Measurements from ENCODE around the gene DOK5.

Gene DOK5

DNA sequence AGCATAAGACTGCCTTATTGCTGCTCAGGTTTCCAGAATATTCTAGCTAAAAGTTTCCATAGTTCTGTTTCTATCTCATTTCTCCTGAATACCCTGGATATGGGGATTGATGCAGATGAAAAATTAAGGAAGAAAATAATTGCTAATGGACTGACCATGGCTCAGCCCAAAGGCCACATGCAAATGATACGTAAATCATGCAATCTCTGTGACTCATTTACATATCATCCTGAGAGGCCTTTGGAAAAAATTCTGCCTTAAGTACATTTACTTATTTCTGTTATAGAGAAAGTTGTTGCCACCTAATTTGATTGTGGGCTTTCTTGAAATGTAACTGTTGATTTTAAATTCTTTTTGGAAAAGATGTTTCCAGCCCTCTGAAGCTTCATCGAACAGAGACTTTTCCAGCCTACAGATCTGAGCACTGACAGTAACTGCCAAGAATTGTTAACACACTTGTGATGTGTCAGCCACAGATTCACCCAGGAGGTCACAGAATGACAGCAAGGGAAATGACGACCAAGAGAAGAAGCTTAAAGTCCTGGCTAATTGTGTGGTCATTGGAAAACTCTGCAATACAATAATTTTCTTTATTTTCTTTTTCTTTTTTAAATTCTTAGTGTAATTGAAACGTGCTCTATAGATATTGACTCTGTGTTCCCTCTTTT is 174.8 kb downstream of the DOK5 start:
- no peak for DNase-seq

DNA sequence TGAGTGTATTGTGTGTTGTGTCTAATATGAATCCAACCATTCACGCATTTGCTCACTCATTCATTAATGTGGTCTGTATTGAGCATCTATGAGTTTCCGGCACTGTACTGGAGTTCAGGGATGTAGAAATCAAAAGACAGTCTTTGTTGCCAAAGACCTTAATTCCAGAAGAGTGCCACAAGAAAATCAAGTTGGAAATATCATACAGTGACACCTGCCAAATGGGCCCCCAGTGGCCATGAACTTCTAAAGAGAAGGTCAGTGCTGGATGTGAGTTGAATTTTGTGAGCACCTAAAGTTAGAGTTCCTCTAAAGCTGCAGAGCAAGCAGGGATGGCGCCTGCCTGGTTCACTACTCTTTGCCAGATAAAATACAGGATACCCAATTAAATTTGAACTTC is 175.9 kb downstream of the DOK5 start:
- no peak for DNase-seq

DNA sequence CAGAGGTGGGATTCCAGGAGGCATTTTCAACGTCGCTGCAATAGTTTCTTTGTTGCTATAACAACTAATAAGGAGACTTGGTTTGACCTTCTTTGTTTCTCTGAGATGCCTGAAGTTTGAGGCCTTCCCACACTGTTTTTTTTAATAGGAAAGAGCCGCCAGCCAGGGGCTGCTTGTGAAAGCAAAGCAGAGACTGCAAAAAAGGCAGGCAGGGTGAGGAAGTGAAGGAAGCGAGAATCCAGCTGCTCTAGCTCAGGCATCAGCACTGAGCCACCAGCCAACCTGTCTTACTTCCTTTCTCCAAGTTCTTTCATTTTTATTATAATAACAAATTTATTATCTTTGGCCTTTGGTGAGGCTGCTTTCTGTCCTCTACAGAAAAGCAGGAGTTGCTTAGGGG is 179.1 kb downstream of the DOK5 start:
- no peak for DNase-seq

DNA sequence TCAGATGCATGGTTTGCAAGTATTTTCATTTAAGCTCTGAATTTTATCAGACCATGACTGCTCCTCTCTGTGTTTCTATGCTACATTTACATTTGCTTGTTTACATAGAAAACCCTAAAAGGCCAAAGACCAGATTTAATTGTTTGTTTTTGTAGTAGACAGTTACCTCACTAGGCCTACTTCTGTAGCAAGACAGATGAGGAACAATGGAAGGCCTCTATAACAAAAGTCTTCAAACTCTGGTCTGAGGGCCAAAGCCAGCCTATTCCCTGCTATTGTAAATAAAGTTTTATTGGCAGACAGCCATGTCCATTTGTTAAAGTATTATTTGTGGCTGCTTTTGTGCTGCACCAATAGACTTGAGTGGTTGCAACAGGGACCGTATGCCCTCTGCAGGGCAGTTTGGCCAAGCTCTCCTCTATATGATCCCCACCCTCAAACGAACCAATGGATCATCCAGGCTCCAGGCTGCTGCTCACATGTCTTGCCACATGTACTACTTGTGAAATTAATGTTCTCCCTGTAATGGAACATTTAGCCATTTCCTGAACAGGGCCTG is 182.0 kb downstream of the DOK5 start:
- DNase-seq, result no peak

DNA sequence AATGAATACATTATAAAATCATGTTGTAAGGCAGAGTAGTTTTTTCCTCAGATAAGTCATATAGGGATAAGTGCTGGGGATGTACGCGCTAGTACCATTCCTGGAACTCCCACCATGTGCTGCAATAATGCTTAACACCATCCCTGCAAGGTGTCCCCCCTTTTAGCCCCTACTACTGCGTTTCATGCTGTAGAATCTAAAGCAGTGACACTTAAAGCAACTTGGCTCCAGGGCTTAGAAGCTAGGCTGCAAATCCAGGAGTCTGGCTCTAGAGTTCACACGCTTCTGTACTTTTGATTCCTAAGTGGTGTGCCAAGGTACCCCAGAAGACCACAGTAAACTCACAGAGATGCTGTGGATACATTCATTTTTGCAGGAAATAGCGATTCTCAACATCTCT is 183.1 kb downstream of the DOK5 start:
- DNase-seq, result no peak

DNA sequence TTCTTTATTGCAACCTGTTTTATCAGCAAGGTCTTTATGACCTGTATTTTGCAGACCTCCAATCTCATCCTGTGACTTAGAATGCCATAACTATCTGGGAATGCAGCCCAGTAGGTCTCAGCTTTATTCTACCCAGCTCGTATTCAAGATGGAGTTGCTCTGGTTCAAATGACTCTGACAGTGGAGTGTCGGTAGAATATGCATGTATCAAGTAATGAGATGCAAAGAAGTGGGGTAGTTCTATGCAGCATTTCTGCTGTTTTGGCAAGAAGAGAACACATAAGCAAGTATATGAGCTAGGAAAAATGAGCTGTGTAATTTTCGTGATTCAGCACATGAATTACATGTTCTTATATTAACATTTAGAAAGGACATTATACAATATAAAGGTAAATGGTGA is 185.9 kb downstream of the DOK5 start:
- no peak for DNase-seq

DNA sequence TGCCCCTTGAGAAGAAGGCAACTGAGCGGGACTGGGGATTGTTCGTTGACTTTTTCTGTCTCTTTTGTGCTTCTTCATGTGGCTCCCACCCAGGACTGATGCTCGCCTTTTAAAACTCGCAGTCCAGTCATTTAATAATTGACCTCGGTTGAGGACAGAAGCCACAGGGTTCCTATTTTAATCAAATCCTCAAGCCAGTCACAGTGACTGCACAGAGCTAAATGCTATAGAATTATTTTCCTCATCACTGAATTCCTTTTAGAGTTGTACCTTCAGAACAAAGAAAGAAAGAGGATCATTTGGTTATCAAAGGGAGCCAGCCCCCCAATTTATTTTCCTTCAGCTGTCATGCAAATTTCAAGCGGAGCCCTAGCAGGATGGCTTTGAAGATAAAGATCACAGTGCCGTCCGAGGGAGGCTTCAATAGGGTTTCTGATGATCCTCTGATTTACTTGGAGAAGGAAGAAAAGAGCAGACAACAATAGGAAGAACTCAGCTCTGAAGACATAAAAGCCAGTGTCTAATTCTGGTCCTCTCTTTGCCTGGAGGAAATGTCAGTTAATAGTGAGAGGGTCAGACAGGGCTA is 186.6 kb downstream of the DOK5 start:
- no peak for DNase-seq

DNA sequence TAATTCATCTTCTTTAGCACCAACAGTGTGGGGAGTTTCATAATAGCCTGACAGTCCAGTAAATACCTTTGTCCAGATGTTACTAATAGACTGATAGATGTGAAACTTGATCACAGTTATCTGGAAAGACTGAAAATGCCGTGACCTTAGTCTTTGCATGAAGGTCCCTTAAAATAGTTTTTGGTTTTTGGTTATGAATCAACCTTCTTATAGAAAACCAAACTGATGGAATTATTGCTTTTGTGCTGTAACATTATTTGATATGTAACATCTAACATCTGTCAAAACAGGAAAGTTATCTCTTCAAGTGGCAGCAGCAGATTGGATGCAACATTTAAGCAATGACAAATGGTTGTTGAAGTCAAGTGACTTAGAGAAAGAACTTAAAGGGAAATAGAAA is 190.4 kb downstream of the DOK5 start:
- DNase-seq, result no peak

DNA sequence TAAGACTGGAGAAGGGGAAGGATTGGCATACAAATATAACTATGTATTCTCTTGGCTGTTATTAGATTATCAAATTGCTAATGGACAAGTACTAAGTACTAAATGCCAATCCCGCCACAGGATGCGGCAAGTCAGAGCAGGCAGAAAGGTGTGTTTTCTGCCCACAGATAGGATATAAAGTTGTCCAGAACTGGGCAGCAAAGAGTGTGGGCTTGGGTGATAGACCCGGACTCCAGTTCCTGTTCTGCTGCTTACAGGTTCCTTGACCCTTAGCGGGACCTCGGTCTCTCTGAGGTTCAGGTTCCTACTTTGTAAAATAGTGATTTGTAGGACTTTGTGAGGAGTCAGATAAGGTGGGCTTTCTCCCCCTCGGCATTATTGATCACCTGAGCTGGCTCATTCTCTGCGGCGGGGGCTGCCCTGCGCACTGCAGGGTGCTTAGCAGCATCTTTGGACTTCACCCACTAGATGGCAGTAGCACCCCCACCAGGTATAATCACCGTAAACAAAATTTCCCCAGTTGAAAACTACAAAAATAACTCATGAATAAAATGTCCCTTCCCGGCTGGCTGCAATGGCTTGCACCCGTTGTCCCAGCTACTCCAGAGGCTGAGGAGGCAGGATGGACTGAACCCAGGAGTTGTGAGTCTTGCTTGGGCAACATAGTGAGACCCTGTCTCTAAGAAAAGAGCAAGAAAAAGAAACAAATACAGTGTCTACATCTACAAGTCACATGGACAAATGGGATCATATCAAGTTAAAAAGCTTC is 193.1 kb downstream of the DOK5 start:
- DNase-seq, result peak; percentile 26

DNA sequence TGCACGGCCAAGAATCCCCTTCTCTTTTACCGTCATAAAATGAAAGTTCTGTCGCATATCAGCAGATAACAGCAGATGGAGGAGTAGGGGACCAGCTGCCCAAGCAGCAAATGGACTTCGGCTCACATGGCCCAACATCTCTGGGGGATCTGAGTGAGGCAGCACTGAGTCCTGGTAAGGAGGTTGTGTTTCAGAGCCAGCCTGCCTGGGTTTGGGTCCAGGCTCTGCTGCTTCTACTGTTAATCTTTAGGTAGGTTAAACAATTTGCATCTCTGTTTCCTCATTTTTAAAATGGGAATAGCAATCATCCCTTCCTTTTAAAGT is 193.6 kb downstream of the DOK5 start:
- no peak for DNase-seq

DNA sequence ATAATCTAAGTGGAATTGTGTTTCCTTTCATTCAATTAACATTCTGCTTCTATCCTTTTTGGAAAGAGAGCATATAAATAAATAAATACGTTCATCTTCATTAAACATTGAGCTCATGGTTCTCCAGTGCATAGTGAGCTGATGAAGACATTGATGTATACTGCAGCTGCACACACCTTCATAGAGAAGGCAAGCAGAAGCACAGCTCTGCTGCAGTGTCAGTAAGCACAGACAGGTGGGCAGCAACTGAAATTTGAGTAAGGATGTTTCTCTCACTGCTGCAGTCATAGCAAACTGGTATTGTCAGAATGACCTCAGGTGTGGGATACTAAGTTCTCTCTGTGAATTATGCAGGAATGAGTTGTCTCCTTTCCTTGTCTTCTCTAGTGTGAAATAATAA is 202.9 kb downstream of the DOK5 start:
- no peak for DNase-seq

DNA sequence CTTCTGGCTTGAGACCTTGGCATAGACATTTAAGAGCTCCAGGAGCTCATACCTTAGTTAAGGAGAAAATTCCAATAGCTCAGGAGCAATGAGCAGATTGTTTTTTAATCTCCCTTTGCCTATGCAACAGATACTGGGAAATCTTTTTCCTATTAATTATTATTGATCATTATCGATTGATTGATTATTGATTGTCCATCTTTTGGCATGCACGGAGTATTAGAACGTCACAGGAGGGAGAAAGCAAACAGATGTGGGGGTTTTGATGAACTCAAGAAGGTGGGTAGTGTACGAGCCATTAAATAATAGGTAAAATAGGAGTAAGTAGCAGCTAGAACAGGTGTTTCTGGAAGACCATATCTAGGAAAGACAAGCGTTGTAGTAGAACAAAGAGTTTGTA is 205.0 kb downstream of the DOK5 start:
- DNase-seq, result no peak

DNA sequence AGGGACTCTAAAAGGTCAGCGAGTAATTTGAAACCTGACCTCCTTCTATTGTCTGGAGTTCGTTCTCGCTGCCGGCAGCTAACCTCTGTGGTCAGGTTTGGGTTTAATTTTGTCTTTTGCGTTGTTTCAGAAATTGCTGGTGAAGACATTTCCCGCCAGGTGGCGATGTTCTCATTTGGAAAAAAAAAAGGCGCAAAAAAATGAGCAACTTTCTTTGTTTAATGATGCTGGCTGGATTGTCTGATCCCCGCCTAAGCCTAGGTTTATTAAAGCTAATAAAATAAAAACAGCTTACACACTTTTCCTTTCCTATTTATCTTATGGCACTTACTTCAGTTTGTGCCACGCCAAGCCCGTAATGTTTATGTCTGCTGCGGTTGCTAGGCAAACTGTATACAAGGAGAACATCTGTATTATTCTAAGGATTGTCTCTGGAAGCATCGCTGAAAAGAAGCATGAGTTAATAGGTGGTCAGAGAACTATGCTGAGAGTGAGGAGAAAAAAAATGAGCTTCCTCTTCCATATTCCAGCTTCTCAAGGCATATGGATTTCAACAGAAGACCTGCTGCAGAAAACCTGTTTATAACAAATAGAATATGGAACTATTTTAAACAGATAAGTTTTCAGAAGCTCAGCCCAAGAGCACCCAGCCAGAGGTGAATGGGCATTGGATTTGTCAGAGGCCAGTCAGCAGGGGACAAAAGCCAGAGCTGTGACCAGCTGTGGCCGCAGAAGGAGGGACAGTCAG is 205.7 kb downstream of the DOK5 start:
- no peak for DNase-seq

DNA sequence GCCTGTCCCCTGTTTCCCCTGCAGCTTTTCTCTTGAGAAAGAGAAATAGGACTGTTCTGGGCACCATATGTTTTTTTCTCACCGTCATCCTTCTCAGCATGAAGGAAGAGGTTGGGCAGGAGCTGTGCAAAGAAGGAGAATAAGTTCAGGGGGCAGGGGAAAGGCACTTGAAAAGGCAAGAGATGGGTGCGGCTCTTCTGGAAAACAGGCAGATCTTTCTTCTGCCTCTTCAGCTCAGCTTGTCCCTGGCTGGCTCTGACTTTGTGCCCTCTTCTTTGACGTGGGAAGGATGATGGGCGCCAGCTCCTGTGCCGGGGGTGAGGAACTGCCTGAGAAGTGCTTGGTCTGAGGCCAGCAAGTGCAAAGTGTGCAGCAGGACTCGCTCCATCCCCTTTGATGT is 206.5 kb downstream of the DOK5 start:
- DNase-seq, result no peak

DNA sequence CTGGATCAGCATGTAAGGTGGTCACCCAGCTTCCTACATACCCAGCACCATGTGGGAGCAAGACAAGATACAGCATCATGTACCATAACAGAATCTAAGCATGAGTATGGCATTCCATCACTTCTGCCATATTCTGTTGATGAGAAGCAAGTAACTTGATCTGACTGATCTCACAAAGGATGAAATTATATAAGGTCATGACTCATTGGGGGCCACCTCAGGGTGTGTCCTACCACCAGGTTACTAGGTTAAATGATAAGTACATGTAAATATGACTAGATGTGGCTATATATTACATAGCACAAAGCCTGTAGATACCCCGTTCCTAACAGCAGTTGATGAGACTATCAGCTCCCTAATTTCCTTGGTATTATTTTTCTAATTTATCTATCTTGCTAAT is 213.1 kb downstream of the DOK5 start:
- DNase-seq, result no peak

DNA sequence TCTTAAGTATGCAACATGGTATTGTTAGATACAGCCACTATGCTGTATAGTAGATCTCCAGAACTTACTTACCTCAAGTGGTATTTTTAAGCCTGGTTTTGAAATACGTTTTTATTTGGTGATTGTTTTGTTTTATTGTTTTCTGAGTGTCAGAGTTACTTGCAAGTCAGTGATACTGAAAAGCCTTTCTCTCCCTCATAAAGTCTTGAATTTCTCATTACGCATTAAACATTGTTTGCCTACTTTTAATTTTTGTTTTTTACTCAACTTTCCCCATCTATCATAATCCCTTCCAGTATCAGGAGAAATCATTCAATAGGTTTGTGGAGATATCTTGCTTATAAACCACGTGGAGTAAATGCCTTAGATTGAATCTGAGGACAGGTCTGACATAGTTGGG is 214.9 kb downstream of the DOK5 start:
- no peak for DNase-seq

DNA sequence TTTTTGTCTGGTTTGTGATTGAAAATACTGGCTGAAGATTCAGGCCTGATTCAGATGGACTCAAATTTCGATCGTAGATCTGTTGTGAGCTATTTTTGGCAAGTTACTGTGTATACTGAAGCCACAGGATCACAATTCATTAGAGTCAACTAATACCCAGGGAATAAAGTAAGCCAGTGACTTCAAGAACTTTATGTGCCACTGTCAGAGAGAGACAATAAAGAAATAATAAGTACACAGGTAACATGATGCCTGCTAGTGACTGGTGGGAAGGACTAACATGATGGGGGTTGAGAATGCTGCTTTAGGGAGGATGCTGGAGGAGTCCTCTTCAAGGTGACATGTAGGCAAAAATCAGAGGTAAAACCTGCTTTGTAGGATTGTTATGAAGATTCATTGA is 215.9 kb downstream of the DOK5 start:
- no peak for DNase-seq

DNA sequence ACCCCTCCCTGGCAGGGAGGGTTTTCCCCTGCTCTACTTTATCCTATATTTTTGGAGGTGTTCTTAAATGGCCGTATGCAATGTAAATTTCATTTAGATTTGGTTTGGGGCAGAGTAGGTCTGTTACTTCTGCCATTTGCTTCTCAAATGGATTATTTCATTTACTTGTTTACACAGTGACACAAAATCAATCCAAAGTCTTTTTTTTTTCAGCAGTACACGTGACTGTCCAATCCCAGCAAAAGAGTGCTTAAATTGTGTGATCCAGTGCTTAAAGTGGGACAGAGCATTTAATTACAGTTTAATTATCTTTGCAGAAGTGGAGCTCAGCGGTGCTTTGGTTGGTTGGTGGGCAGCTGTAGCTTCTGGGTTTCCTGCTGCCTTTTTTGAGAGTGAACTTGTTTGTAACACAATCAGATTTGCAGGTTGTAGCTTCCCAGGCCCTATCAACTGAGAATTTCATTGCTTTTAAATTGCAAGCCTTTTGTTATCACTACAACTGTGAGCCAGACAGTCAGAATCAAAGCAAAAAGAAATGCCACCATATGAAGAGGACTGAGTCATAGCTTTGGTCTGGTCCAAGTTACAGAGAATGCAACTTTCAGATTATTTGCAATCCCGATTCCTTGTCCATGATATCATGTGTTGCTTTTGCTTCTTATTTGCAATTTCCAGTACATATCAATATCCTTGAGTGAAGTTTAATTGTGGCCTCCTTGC is 216.9 kb downstream of the DOK5 start:
- DNase-seq, result no peak

DNA sequence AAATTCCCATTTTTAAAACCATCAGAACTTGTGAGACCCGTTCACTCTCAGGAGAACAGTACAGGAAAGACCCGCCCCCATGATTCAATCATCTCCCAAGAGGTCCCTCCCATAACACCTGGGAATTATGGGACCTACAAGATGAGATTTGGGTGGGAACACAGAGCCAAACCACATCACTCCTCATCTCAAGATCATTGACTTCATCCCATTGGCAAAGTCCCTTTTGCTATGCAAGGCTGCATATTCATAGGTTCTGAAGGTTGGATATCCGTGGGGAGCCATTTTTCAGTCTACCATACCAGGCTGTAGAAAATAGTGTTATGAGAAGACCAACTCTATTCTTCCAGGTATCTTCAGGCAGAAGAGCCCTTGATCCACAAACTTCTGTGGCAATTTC is 219.1 kb downstream of the DOK5 start:
- DNase-seq, result no peak

DNA sequence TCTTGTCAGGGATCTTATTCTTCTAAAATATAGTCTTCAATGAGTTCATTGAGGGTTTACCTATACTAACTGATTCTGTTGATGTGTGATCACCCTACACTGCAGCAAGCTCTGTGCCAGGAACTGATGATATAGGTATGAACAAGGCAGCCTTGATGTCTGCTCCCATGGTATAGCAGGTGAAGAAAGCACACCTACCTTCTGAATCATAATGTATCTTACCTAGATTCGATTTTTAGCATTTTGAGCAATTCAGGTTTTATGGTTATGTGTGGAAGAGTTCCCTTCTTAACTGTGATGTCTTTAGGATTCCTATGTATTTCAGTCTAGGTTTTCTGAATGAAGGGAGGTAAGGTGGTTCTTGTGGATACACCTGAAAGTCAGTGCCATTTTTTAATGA is 223.0 kb downstream of the DOK5 start:
- no peak for DNase-seq

Measured in stimulated activated CD4-positive, alpha-beta T cell treated with anti-CD3 and anti-CD28 coated beads, Interleukin-4, amount 100 ng/mL, for 1 hour (primary cell).